KBM-7 (cell line): Measurements from ENCODE around the gene ADTRP.

Source experiments
- DNase-seq: peaks from one replicate; pipeline ENCODE4 v3.0.0-alpha.2; 2015
- in situ Hi-C: fragments of 300-500 bp; cut with MboI; formaldehyde crosslinking; loops from 2 replicates; pipeline ENCODE4 v1.14.3; 2020; ENCODE audit warnings: low sequenced_read_pairs, low pct_unique_long_range_greater_than_20kb, mixed read lengths

ADTRP gene

GRCh38 chr6:11763460-11764249, 14.9 kb downstream of the ADTRP start:
- in situ Hi-C loops: no loop called here
- no peak for DNase-seq

GRCh38 chr6:11762794-11763459, 15.7 kb downstream of the ADTRP start:
- DNase-seq: no peak
- in situ Hi-C loops: no loop called here

DNA sequence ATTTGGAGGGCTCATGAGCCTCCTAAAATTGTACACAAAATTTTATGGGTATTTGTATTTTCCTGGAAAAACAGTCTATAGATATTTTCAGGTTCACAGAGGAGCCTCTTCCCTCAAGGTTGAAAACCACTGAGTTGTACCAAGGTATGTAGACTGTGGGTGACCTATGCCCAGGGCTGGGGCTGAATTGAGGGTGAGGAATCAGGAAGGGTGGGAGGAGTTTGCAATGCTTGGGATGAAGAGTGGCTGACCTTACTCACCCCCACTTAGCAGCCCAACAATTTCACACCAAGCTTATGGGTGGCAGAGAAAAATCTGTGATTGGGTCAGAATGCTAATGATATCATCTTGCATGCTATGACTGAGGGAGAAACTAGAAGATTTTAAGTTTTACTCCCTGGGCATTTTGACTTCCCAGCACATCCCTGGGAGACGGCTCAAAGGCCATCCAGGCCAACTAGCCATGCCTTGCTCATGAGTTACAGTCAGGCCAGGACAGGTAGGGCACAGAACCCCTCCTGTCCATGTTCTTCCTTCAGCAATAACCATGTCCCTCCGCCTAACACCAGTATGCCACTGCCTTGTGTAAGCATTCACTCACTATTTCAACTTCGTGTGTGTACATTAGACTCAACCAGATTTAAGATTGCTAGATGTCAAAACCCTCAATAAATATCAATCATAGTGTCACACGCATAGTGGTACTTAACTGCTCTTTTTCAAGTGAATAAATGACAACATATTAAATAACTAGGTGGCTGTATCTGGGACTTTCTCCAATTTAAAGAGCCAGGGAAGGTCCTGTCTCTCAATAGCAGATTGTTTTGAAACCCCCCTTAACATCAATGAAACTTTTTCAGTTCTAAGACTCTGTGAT, 16.6 kb downstream of the ADTRP start:
- in situ Hi-C loops: no loop called here
- DNase-seq: no peak

GRCh38 chr6:11760015-11760473, 18.6 kb downstream of the ADTRP start:
- no peak for DNase-seq
- in situ Hi-C loops: no loop called here

DNA sequence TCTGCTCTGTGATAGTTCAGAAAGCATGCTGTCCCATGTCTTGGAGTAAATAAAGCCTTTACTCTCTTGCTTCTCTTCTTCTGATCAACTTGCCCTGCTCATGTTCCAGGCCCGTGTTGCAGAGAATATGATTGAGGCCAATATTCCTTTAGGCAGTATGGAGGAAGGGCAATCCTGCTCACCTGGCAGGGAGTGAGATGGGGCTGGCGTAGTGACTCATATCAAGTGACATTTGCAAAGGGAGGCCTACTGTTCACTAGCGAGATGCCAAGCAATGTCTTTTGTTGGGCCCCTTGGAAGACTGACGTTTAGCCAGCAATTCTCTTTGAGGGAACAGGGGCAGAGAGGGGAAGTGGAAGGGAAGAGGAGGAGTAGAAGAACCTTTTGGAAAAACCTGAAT, 19.7 kb downstream of the ADTRP start:
- in situ Hi-C loops: no loop called here
- DNase-seq: no peak

DNA sequence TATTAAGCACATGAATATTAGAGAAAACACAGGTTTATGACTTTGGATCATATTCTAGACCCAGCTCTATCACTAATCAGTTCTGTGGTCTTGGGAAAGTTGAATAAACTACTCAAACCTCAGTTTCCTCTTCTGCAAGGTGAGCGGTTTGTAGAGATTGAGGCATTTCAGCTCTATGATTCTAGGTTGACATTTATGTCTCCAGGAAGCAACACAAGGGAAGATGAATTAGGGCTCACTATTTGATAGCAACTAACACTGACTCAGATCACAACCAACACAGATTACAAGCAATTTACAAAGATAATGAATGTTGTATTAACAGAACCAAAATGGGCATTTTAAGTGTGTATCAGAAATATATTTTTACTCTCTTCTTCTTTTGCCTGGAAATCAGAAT, 21.9 kb downstream of the ADTRP start:
- no peak for DNase-seq
- in situ Hi-C loops: no loop called here

DNA sequence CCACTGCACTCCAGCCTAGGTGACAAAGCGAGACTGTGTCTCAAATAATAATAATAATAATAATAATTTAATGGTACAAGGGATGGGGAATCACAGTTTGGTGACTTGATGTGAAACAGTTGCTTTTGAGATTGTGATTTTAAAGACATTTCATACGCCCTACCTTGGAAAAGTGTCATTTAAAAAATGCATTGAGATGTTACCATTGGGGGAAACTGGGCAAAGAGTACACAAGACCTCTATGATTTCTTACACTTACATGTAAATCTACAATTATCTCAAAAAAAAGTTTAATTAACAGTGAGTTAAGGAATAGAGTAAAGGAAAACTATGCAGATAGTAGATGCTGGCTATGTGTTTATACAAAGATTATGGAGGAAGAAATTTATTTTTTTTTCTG, 22.3 kb downstream of the ADTRP start:
- no peak for DNase-seq

DNA sequence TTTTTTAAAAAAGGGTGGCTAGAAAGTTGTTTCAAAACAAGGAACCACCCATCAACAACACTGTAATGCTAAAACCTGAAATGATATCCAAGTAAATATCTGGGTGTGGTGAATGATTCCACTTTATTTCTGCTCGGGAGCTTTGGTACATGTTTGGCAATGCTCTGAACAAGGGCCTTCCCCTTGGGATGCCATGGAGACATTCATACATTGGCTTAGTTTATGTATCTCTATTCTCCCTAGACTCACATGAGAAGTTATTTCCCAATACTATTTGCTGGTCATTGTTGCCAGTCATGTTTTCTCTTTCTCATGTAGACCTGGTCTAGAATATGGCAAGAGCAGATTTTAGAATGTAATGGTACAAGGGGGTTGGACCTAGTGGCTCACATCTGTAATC, 22.9 kb downstream of the ADTRP start:
- no peak for DNase-seq
- in situ Hi-C loops: no loop called here

More for the DNA sequence above, 22.3 kb downstream of the ADTRP start:
- in situ Hi-C loops: no loop called here

DNA sequence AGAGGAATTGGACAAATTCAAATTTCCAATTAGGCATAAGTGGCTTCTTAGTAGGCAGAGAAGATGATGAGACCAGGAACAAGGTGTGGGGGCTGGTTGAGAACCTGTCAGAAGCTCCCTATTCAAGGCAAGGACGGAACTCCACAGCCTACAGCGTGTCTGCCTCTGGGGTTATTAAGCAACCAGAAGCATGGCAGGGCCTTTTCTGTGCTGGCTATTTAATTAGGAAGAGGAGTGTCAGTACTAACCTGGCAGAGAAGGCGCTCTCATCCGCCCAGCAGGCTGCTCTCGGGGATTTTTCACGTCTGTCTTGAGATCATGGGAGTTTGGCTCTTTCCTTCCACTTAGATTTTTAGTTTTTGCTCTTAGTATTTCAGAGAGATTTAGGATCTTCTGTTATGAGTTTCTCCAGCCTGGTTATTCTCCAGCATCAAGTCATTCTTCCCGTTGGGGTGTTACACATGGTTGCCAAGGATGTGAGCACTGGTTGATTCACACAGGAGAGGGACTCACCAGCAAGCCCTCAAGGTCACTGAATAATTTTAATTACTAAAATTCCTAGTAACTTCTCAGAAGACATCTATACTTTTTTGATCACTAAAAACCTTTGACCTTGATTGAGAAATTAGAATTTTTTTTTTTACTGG, 23.9 kb downstream of the ADTRP start:
- DNase-seq: no peak
- in situ Hi-C loops: no loop called here

DNA sequence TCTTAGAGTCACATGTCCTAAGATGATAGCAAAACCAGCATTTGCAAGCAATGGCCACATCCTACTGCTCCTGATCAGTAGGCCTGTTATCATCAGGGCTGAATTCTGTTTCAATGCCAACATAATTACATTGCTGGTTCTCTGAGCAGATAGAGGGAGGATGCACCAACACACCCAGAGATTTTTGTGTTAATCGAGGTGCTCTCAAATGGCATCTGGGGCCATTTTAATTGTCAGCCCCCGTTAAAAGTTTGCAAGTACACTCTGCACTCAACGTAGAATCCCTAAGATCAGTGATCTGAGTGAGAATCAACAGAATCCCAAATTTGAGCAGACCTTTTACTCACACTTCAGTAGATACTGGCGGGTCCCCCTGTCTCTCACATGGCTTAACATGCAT, 24.8 kb downstream of the ADTRP start:
- DNase-seq: no peak
- in situ Hi-C loops: no loop called here

- no peak for DNase-seq
Observed at GRCh38 chr6:11752360-11752759, 26.2 kb downstream of the ADTRP start.

DNA sequence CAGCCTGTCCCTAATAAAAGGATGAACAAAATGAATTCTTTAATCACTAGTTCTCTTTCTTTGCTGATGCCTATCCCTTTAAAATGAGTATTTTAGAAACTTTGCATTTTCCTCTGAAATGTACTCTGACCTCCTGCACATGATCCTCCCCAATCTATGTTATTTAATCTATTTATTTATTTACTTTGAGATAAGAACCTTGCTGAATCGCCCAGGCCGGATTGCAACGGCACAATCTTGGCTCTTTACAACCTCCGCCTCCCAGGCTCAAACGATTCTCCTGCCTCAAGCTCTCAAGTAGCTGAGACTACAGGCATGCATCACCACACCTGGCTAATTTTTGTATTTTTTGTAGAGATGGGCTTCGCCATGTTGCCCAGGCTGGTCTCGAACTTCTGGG, 27.9 kb downstream of the ADTRP start:
- in situ Hi-C loops: no loop called here
- DNase-seq: no peak

More at GRCh38 chr6:11752360-11752759, 26.2 kb downstream of the ADTRP start:
- in situ Hi-C loops: no loop called here

- DNase-seq: no peak
- in situ Hi-C loops: no loop called here
Observed at GRCh38 chr6:11748591-11749210, 29.9 kb downstream of the ADTRP start.

GRCh38 chr6:11747021-11747420, 31.6 kb downstream of the ADTRP start:
- in situ Hi-C loops: no loop called here
- DNase-seq: no peak

DNA sequence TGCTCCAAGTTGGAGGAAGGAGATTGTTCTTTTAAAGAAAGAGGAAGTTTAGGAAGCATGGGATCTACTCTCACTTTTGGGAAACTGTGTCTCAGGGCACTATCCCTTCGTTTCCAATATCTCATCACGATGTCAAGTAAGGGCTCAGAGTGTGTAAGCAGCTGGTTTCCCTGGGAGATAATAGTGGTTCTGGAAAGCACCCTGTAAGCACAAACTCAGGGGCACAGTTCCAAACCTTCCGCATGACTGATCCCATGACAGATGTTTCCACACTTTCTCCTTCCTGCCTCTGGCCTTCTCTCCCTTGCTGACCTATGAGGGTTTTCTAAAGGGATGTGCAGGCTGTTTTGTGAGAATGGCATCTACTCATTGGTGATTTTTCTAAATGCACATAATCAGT, 33.9 kb downstream of the ADTRP start:
- peak; percentile 18 for DNase-seq
- in situ Hi-C loops: no loop called here

DNA sequence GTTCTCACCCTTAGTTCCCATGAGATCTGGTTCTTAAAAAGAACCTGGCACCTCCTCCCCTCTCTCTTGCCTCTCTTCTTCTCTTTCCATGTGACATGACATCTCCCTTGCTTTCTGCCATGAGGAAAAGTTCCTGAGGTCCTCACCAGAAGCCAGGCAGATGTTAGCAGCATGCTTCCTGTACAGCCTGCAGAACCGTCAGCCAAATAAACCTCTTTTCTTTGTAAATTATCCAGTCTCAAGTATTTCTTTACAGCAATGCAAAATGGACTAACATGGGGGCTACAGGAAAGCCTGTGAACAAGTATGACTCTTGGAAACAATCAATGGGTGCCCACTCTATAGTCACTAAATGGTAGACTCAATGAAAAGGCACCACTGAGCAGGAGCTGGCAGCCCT, 34.5 kb downstream of the ADTRP start:
- in situ Hi-C loops: no loop called here
- DNase-seq: no peak

DNA sequence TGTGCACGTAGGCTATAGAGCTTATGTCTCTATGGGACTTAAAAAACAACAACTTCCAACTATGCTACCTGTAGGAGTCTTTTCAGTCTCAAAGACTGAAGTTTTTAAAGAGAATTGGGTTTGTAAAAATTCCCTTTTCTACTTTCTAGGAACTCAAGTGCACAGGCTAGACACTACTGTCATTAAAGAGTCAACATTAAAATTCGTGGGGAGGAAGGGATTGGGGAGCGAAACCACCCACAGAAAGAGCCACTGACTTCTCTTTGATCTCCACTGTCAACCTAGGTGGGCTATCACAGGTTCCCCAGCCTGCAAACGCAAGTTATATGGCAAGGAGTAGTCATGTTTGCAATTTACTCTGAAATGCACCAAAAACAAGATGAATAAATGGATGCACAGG, 37.7 kb downstream of the ADTRP start:
- DNase-seq: no peak
- in situ Hi-C loops: no loop called here

DNA sequence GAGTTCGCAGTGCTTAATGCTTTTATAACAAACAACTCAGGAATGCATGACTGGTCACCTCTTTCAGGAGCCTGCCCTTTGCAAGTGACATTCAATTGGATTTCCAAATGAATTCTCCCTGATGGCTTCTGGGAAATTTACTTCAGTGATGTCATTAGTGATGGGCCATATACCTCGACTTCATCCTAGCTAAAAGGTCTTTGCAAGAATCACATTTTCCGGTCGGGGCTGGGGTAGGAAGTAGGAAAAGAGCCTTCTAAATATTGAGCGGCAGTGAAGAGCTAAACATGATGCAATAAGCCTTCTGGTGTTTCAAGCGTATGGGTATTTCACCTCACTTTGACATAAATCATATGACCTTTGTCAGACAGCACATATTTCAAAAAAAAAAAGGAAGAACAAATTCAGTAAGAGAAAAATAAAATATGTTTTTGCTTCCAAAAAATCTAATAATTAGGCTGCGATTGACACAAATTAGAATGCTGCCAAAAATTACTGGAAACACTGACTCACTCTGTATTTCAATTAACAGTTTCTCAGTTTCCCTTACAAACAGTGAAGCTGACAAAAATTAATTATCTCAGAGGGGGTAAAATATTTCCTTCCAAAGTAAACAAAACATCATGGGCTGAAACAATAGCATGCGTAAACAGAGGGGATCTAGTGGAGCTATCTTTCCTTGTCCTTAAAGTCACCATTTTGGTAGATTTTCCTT, 39.8 kb downstream of the ADTRP start:
- no peak for DNase-seq
- in situ Hi-C loops: no loop called here
